ENCODE data around the gene OR2H1.

The OR2H1 gene

DNA sequence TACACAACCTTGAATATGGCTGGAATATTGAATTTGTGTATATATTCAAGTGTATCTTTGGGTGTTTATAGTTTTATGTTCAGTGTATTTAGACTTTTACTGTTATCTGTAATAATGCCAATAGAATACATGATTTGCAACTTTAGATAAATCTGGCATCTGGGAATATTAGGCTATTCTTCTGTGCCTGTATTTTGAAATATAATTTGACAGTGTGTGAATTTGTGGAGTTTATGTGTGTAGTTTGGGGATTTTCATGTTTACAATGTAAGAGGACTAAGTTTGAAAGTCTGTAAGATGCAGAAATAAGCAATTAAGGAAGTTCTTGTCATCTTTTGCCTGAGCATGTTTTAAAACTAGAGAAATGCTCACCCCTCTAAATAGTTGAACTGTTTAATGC, 17.9 kb upstream of the OR2H1 start, which contains the start of gene OR10C1:
Gene OR10C1 (plus strand): TSS at position 301 of the 400 bp plus-strand sequence. CDS start 710 bp downstream, outside the sequence.
- TF ChIP-seq, protein P1, sequence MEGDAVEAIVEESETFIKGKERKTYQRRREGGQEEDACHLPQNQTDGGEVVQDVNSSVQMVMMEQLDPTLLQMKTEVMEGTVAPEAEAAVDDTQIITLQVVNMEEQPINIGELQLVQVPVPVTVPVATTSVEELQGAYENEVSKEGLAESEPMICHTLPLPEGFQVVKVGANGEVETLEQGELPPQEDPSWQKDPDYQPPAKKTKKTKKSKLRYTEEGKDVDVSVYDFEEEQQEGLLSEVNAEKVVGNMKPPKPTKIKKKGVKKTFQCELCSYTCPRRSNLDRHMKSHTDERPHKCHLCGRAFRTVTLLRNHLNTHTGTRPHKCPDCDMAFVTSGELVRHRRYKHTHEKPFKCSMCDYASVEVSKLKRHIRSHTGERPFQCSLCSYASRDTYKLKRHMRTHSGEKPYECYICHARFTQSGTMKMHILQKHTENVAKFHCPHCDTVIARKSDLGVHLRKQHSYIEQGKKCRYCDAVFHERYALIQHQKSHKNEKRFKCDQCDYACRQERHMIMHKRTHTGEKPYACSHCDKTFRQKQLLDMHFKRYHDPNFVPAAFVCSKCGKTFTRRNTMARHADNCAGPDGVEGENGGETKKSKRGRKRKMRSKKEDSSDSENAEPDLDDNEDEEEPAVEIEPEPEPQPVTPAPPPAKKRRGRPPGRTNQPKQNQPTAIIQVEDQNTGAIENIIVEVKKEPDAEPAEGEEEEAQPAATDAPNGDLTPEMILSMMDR (IDR thresholded peaks at IDR 0.05), result no peak

DNA sequence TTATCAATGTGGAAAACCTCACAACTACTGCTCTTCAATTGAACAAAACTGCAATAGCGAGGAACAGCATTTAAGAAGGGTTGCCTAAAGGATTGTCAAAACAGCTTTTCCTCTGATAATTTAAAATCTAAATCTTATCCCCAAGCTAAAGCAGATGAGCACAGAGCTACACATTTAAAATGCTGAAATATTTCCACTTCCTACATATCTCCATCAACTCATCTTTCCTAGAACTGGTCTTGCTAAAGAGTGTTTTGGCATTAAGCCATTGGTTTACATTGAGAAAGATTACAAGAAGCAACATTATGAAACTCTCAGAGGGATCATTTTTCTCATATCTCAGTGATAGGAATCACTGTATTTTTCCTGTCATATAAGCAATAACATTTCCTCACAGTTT, 14.2 kb upstream of the OR2H1 start:
- TF ChIP-seq, protein P1 (IDR thresholded peaks at IDR 0.05), result no peak

- TF ChIP-seq, protein P1 (IDR thresholded peaks at IDR 0.05), result no peak
Measured at GRCh38 chr6:29447670-29448069, 9.3 kb upstream of the OR2H1 start.

DNA sequence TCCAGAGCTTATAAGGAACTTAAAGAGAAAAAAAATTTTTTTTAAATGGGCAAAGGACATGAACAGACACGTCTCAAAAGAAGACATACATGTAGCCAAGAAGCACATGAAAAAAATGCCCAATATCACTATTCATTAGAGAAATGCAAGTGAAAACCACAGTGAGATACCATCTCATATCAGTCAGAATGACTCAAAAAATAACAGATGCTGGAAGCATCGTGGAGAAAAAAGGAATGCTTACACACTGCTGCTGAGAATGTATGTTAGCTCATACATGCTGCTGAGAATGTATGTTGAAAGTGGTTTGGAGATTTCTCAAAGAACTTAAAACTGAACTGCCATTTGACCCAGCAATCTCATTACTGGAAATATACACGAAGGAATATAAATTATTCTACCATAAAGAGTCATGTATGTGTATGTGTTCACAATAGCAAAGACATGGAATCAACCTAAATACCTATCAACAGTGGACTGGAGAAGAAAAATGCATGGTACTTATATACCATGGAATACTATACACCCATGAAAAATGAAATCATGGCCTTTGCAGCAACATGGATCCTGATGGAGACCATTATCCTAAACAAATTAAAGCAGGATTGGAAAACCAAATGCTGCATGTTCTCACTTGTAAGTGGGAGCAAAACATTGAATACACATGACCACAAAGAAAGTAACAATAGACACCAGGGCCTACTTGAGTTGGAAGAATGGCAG, 5.3 kb upstream of the OR2H1 start:
- TF ChIP-seq, protein P1 (IDR thresholded peaks at IDR 0.05), result no peak

GRCh38 chr6:29461021-29461814, 4.3 kb downstream of the OR2H1 start:
- TF ChIP-seq, protein P1 (IDR thresholded peaks at IDR 0.05), result no peak

DNA sequence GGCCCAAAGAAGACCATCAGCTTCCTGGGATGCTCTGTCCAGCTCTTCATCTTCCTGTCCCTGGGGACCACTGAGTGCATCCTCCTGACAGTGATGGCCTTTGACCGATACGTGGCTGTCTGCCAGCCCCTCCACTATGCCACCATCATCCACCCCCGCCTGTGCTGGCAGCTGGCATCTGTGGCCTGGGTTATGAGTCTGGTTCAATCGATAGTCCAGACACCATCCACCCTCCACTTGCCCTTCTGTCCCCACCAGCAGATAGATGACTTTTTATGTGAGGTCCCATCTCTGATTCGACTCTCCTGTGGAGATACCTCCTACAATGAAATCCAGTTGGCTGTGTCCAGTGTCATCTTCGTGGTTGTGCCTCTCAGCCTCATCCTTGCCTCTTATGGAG, 5.1 kb downstream of the OR2H1 start:
- TF ChIP-seq, protein P1 (IDR thresholded peaks at IDR 0.05), result no peak

DNA sequence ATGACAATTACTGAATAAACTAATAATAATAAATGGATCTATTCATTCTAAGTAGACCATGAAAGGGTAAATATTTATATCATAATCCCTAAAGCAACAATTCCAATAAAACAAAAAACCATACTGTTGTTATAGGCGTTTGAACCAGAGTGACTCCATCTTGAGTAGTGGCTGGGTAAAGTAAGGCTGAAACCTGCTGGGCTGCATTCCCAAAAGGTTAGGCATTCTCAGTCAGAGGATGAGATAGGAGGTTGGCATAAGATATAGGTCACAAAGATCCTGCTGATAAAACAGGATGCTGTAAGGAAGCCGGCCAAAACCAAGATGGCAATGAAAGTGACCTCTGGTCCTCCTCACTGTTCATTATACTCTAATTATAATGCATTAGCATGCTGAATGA, 8.3 kb downstream of the OR2H1 start:
- TF ChIP-seq, protein P1 (IDR thresholded peaks at IDR 0.05), result no peak

Data from LNCAP (cell line).